Measurements from ENCODE around the gene EMILIN2. TPM values are rescaled to one million over a fixed set of nuclear protein-coding genes. Genes with fewer than 3 reads are reported as not detected.
"Not testable (repeated sequence)": the region's sequence is repeated elsewhere in the genome, so short reads cannot be mapped to it uniquely, and the experiment has no call there.

The EMILIN2 gene
- 0.53 TPM for total RNA-seq

DNA sequence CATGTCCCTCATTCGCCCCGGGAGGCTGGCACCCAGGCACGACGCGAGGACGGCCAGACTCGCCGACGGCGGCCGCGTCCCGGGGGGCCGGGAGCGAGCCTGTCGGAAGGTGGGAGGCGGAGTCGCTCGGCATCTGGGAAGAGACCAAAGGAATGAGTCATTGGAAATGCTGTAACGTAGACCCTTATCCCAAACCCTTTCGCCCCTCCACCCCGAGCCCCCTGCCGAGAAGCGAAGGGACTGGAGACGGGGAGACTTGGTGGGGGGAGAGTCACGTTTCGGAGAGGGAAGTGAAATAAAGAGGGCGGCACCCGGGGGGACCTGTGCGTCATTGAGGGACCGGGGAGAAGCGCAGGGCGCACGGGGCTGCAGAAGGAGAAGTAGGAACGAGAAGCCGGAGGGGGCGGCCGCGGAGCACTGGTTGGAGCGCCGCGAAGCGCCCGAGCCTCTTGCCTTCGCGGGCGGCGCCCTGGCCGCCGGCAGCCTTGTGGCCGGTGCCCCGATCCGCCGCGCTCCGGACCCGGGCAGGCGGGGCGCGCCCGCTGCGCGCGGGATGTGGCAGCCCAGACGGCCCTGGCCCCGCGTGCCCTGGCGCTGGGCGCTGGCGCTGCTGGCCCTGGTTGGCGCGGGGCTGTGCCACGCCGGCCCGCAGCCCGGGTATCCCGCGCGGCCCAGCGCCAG, at the start of gene EMILIN2:
EMILIN2 (plus strand) TSS at position 371 of the 681 bp plus-strand sequence; CDS start at position 554, 183 bp downstream.
- DNase-seq (ENCODE audit: low spot score), result peak; percentile 48
- ATAC-seq, result peak; percentile 47

GRCh38 chr18:2797951-2798350, 48.9 kb upstream of the EMILIN2 start:
- no peak for ATAC-seq

DNA sequence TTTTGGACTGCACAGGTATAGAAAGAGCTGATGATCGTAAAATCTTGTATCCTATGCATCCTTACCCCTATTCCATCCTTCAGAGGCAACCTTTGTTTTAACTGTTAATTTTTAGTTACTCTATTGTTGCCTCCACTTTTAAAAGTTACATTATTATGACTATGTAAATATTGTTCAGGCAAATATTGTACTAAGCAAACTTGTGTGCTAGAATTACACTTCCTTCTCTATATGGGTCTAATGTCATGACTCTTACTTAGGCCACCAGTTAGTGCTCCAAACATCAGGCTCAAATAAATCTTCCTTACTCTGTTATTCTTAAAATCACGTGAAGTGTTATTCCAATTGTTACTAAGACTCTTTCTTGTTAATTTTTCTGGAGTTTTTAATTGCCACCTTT, 47.4 kb upstream of the EMILIN2 start:
- ATAC-seq, result no peak
- no peak for DNase-seq (ENCODE audit: low spot score)

More at GRCh38 chr18:2797951-2798350, 48.9 kb upstream of the EMILIN2 start:
- DNase-seq (ENCODE audit: low spot score), result no peak

DNA sequence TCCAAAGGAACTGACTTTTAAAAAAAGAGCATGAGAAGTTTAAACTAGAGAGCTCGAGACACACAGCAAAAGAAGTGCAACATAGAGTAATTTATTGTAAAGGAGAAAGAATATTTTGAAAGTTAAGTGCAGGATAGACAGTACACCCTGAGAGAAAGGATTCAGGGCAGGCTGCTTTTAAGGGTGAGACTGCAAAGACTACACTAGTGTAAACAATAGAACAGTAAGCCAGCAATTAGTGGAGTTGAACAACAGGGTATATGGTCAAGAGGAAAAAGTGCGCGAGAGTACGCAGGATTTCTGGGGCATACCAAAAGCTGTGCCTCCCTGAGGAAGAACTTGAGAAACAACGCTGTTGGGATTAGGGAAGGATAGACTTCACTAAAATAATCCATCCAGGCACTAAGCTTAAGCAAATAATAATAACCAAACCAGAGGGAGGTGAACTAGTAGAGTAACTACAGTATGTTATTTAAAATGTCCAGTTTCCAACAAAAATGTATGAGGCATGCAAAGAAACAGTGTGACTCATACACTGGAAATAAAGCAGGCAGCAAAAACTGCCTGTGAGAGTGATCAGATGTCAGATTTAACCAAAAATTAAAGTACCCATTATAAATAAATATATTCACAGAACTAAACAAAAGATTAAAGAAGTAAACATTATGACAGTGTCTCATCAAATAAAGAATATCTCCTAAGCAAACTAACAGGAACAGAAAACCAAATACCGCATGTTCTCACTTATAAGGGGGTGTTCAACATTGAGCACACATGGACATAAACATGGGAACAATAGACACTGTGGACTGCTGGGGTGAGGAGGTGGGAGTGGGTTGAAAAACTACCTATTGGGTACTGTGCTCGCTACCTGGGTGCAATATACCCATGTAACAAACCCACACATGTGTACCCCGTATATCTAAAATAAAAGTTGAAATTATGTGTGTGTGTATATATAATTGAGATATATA, 40.5 kb upstream of the EMILIN2 start:
- DNase-seq (ENCODE audit: low spot score) (no peak), ATAC-seq (no peak)

DNA sequence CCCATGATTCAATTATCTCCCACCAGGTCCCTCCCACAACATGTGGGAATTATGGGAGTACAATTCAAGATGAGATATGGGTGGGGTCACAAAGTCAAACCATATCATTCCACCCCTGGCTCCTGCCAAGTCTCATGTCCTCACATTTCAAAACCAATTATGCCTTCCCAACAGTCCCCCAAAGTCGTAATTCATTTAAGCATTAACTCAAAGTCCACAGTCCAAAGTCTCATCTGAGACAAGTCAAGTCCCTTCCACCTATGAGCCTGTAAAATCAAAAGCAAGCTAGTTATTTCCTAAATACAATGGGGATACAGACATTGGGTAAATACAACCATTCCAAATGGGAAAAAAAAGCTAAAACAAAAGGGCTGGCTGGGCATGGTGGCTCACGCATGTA, 38.2 kb upstream of the EMILIN2 start:
- DNase-seq (ENCODE audit: low spot score); ATAC-seq: not testable (repeated sequence)

DNA sequence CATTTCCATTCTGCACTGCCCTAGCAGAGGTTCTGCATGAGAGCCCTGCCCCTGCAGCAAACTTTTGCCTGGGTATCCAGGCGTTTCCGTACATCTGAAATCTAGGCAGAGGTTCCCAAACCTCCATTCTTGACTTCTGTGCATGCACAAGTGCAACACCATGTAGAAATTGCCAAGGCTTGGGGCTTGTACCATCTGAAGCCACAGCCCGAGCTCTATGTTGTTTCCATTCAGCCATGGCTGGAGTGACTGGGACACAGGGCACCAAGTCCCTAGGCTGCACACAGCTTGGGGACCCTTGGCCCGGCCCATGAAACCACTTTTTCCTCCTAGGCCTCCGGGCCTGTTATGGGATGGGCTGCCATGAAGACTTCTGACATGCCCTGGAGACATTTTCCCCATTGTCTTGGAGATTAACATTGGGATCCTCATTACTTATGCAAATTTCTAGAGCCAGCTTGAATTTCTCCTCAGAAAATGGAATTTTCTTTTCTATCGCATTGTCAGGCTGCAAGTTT, 37.1 kb upstream of the EMILIN2 start:
- not testable (repeated sequence) for ATAC-seq; DNase-seq (ENCODE audit: low spot score)

DNA sequence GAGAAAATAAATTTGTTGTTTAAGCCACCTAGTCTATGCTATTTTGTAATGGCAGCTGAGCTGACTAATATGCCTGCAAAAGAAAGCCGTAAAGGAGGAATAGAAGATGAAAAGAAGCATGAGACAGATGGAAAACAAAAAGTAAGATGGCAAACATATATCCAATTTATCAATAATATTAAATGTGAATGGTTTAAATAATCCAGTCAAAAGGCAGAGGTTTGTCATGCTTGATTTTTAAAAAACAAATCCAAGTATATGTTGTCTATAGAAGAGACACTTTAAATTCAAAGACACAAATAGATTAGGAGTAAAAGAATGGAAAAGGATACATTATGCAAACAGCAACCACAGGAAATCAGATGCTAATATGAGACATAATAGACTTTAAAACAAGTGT, 35.4 kb upstream of the EMILIN2 start:
- DNase-seq (ENCODE audit: low spot score) (no peak), ATAC-seq (no peak)

DNA sequence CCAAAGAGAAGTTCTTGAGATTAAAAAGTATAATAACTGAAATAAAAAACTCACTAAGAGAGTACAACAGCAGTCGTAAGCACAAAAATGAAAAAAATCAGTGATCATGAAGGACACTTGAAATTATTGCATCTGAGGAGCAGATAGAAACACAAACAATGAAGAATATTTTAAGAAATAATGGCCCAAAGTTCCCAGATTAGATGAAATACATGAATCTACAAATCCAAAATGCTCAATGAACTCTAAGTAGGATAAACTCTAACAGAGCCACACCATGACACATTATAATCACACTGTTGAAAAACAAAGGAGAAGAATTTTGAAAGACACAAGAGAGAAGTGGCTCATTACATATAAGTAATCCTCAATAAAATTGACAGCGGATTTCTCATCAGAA, 31.9 kb upstream of the EMILIN2 start:
- DNase-seq (ENCODE audit: low spot score) (no peak), ATAC-seq (no peak)

DNA sequence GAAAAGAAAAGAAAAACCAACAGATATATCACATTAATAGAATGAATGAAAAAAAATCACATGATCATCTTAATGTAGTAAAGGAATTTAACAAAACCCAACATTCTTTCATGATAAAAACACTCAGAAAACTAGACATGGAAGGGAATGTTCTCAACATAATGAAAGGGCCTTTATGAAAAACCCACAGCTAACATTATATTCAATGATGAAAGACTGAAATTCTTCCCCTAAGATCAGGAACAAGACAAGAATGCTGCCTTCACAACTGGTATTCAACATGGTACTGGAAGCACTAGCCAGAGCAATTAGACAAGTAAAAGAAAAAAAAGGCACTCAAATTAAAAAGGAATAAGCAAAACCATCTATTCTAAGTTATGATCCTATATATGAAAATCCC, 28.5 kb upstream of the EMILIN2 start:
- DNase-seq (ENCODE audit: low spot score), result no peak

DNA sequence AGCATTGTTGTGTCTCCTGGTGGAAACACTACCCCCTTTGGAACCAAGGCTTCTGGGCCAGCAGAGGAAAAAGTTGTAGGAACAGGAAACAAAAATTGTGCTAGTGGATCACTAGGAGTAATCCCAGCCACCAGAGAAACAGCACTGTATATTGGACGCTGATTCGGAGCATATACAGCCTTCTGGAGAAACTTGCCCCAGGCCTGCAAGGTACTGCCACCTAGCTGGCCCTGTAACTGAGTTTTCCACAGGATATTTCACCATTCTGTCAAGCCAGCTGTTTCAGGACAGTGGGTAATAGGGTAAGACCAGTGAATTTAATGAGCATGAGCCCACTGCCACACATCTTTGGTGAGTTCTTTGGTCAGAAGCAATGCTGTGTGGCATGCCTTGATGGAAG, 25.1 kb upstream of the EMILIN2 start:
- ATAC-seq (no peak), DNase-seq (ENCODE audit: low spot score) (no peak)

More for the DNA sequence above, 28.5 kb upstream of the EMILIN2 start:
- ATAC-seq, result no peak

DNA sequence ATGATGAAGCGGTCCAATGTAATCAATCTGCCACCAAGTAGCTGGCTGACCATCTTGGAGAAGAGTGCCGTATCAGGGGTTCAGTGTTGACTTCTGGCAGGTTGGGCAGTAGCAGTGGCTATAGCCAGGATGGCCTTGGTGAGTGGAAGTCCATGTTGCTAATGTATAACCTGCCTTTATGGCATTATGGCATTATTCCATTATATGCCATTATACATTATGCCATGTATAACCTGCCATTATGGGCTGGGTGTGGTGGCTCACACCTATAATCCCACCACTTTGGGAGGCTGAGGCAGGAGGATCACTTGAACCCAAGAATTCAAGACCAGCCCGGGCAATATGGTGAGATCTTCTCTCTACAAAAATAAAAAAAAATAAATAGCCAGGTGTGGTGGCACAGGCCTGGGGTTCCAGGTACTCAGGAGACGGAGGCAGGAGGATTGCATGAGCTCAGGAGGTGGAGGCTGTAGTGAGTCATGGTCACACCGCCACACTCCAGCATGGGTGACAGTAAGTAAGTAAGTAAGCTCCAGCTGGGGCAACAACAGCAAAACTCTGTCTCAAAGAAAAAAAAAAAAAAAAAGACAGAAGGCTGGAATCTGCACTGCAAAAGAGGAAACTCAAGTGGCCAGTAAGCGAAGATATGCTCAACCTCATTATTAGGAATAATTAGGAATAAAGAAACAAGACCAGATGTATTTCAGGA, 24.4 kb upstream of the EMILIN2 start:
- ATAC-seq (no peak), DNase-seq (ENCODE audit: low spot score) (no peak)

DNA sequence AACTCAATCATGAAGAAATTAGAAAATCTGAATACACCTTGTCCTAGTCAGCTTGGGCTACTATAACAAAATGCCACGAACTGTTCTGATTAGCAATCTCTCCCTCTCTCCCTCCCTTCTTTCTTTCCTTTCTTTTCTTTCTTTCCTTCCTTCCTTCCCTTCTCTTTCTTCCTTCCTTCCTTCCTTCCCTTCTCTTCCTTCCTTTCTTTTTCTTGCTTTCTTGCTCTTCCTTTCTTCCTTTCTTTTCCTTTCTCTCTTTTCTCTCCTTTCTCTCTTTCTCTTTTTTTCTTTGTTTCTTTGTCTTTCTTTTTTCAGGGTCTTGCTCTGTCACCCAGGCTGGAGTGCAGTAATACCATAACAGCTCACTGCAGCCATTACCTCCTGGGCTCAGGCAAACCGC, 23.6 kb upstream of the EMILIN2 start:
- DNase-seq (ENCODE audit: low spot score), result no peak
- ATAC-seq, result no peak

DNA sequence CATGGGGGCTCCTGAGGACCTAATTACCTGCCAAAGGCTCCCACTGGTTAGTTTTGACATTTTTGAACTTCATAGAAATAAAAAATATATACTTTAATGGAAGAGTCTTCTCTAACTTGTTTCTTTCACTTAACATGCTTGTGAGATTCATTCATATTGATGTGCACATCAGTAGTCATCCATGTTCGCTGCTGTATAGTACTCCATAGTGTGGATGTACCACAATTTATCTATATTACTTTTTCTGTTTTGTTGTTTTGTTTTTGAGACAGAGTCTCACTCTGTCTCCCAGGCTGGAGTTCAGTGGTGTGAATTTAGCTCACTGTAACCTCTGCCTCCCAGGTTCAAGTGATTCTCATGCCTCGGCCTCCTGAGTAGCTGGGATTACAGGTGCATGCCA, 22.8 kb upstream of the EMILIN2 start:
- no peak for ATAC-seq
- no peak for DNase-seq (ENCODE audit: low spot score)

GRCh38 chr18:2824865-2825264, 21.9 kb upstream of the EMILIN2 start:
- no peak for DNase-seq (ENCODE audit: low spot score)
- no peak for ATAC-seq

DNA sequence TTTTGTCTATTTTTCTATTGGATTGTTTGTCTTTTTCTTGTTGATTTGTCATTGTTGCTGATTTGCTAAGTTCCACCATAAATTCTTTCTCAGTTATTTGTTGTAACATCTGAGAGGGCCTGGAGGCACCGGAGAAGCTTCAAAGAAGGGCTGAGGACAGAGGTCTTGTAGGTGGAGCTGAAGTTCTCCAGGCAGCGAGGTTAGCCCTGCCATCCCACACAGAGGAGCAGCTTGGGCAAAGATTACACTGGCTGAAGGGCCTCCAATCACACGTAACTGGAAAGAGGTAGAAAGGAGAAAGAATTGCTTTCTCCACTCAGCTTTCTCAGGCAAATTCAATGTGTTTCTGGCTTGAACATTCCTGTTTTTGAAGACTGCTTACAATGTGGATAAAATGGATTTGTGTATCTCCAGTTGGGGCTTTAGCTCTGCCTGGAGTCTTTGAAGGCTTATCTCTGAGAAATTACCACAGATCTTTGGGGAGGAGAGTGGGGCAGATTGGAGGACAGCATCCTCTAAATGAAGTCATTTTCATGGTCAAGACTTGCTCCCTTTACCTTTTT, 21.1 kb upstream of the EMILIN2 start:
- ATAC-seq, result no peak
- no peak for DNase-seq (ENCODE audit: low spot score)

DNA sequence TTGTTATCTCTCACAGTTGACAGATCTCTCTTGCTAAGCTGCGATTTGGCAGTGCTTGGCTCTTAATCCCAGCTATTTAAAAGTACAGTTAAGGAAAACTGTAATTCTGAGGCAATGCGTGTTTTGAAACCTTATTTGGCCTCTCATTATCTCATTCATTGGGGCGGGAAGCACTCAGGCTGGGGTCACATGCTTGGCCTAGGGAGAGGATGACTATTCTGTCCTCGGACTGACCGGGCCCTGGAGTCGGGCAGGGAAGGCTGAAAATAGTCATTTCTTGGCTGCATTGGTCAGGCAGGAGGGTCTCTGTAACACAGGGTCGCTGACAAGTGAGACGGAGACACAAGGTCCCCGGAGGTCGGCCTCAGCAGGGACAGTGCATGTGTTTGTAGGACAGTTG, 20.2 kb upstream of the EMILIN2 start:
- DNase-seq (ENCODE audit: low spot score), result no peak
- peak; percentile 23 for ATAC-seq

DNA sequence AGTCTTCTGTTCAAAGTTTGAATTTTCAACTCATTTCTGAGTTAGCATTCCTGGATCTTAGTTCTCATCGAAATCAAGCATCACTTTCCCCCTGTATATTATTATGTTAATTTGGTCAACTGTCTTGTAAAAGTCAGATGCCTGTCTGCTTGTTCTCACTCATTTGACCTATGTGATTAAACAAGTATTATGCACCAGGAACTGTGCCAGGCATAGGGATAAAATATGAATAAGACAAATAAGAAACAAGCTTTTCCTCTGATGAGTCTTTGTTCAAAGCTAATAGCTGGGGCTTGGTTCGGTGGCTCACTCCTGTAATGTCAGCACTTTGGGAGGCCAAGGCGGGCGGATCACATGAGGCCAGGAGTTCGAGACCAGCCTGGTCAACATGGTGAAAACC, 19.7 kb upstream of the EMILIN2 start:
- DNase-seq (ENCODE audit: low spot score) (no peak), ATAC-seq (no peak)

- not testable (repeated sequence) for DNase-seq (ENCODE audit: low spot score)
Measured at GRCh38 chr18:2836118-2836517, 10.7 kb upstream of the EMILIN2 start.

DNA sequence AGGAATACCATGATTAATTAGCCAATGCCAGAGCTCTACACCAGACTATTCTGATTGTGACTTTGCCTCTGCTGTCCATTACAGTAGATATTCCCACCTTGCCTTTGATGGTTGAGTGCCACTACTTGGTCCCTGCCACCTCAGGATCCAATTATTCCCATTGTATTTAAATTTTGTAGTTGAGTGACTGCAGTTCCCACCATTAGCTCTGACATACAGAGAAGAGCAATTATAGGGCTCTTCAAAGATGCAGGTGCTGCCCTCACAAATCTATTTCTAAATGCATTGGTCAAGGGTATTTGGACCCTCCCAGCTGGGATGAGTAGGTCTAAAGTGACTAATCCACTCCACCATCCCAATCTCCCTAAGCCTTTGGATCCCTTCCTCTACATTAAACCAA, 9.5 kb upstream of the EMILIN2 start:
- not testable (repeated sequence) for DNase-seq (ENCODE audit: low spot score)

More at GRCh38 chr18:2836118-2836517, 10.7 kb upstream of the EMILIN2 start:
- ATAC-seq, result not testable (repeated sequence)

DNA sequence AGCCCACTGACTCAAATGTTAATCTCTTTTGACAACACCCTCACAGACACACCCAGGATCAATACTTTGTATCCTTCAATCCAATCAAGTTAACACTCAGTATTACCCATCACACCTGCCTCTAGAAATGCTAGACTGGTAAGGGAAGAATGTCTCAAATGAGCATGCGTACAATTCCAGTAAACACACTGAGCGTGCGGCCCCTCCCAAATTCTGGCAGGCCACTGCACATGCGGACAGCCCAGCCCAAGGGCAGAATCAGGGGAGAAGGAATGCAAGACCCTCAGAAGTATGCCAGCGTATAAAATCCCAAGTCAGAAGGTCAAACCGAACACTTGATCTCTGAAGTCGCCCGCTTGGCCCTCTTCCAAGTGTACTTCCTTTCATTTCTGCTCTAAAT, 7.6 kb upstream of the EMILIN2 start:
- ATAC-seq (no peak), DNase-seq (ENCODE audit: low spot score) (peak; percentile 33)

More for the DNA sequence above, 9.5 kb upstream of the EMILIN2 start:
- not testable (repeated sequence) for ATAC-seq

- ATAC-seq, result no peak
- DNase-seq (ENCODE audit: low spot score), result no peak
Measured at GRCh38 chr18:2840521-2840920, 6.3 kb upstream of the EMILIN2 start.
